Measurements from ENCODE around the gene SLC12A4. TPM values are rescaled to one million over a fixed set of nuclear protein-coding genes. Genes with fewer than 3 reads are reported as not detected.

The SLC12A4 gene
- total and polyA plus RNA-seq, 2 of the 13 experiments (the other 11 are each of a cell fraction or from before 2014, with no cell fraction given) = 65.1 to 84.3 TPM

GRCh38 chr16:67941469-67942199 lies 26.8 kb downstream of the SLC12A4 start (continued):
- 0 out of 2 replicates have a peak, but pooled peaks have one; percentile 4 for TF ChIP-seq ZNF782 (CRISPR knock-in tag; IDR thresholded peaks at IDR 0.05; ENCODE audit: borderline replicate concordance)
- TF ChIP-seq DR1 (CRISPR knock-in tag; IDR thresholded peaks at IDR 0.05) = 0 out of 2 replicates have a peak, but pooled peaks have one; percentile 11
- no peak for TF ChIP-seq ZBTB26 (CRISPR knock-in tag; IDR thresholded peaks at IDR 0.05; ENCODE audit: borderline replicate concordance)
- TF ChIP-seq E2F2 (CRISPR knock-in tag; IDR thresholded peaks at IDR 0.05; ENCODE audit: borderline replicate concordance) = 0 out of 2 replicates have a peak, but pooled peaks have one; percentile 25
- 0 out of 2 replicates have a peak, but pooled peaks have one; percentile 28 for TF ChIP-seq HHEX (CRISPR knock-in tag; IDR thresholded peaks at IDR 0.05)
- TF ChIP-seq ZNF788 (CRISPR knock-in tag; IDR thresholded peaks at IDR 0.05; ENCODE audit: borderline replicate concordance) = no peak
- TF ChIP-seq ZNF777 (CRISPR knock-in tag; IDR thresholded peaks at IDR 0.05) = 0 out of 2 replicates have a peak, but pooled peaks have one; percentile 15
- peak; percentile 65 for TF ChIP-seq SALL2 (CRISPR knock-in tag; IDR thresholded peaks at IDR 0.05)
- peak; percentile 86; the same call in 1 of the 2 replicates for TF ChIP-seq ZNF318 (CRISPR knock-in tag; IDR thresholded peaks at IDR 0.05)
- no peak for TF ChIP-seq ATF7 (IDR thresholded peaks at IDR 0.05)
- no peak for TF ChIP-seq ATF7 (CRISPR knock-in tag; IDR thresholded peaks at IDR 0.05)
- TF ChIP-seq NFKB2 (CRISPR knock-in tag; IDR thresholded peaks at IDR 0.05; ENCODE audit: borderline replicate concordance) = 0 out of 2 replicates have a peak, but pooled peaks have one; percentile 25
- 0 out of 2 replicates have a peak, but pooled peaks have one; percentile 31 for TF ChIP-seq ZNF432 (CRISPR knock-in tag; IDR thresholded peaks at IDR 0.05; ENCODE audit: borderline replicate concordance)
- TF ChIP-seq MXD1 (CRISPR knock-in tag; IDR thresholded peaks at IDR 0.05) = 0 out of 2 replicates have a peak, but pooled peaks have one; percentile 58
- TF ChIP-seq ZNF589 (CRISPR knock-in tag; conservative IDR thresholded peaks at IDR 0.05) = no peak
- TF ChIP-seq ZNF891 (CRISPR knock-in tag; IDR thresholded peaks at IDR 0.05) = no peak
